GM21786 (cell line): Measurements from ENCODE around the gene BTD.

Experiments
- ATAC-seq: cut with Tn5 transposase; IDR thresholded peaks from one replicate; pipeline ENCODE4 v1.9.1; 2021; ENCODE audit not compliant: unreplicated experiment

BTD gene

GRCh38 chr3:15601399-15602145, at the start of gene BTD, which contains the start of gene HACL1:
Gene BTD (plus strand): TSS chr3:15601745. CDS start chr3:15635440, 33,695 bp downstream.
Gene HACL1 (minus strand): TSS chr3:15601569. CDS start chr3:15601463, 106 bp downstream.
- ATAC-seq = peak; percentile 94

GRCh38 chr3:15551902-15552301, 49.6 kb upstream of the BTD start:
- ATAC-seq = no peak

GRCh38 chr3:15553749-15554148, 47.8 kb upstream of the BTD start:
- no peak for ATAC-seq

- peak; percentile 89 for ATAC-seq
These were observed 45.0 kb upstream of the BTD start for GRCh38 chr3:15556512-15556911.

GRCh38 chr3:15557511-15557946, 44.0 kb upstream of the BTD start:
- ATAC-seq = peak; percentile 55

- ATAC-seq = no peak
These were observed 43.0 kb upstream of the BTD start for GRCh38 chr3:15558581-15558980.

- no peak for ATAC-seq
These were observed 39.0 kb upstream of the BTD start for GRCh38 chr3:15562560-15562959.

- no peak for ATAC-seq
These were observed 38.4 kb upstream of the BTD start for GRCh38 chr3:15563190-15563589.

GRCh38 chr3:15572138-15572537, 29.4 kb upstream of the BTD start:
- ATAC-seq = no peak

- no peak for ATAC-seq
These were observed 26.1 kb upstream of the BTD start for GRCh38 chr3:15575446-15575845.

GRCh38 chr3:15576475-15576874, 25.1 kb upstream of the BTD start:
- ATAC-seq = no peak

GRCh38 chr3:15578289-15578867, 23.2 kb upstream of the BTD start:
- ATAC-seq = no peak

GRCh38 chr3:15579051-15579450, 22.5 kb upstream of the BTD start:
- ATAC-seq = no peak

GRCh38 chr3:15581471-15582394, 19.8 kb upstream of the BTD start:
- no peak for ATAC-seq

GRCh38 chr3:15585111-15585845, 16.3 kb upstream of the BTD start:
- ATAC-seq = no peak

- no peak for ATAC-seq
These were observed 10.3 kb upstream of the BTD start for GRCh38 chr3:15591242-15591641.

GRCh38 chr3:15591928-15592327, 9.6 kb upstream of the BTD start:
- no peak for ATAC-seq

GRCh38 chr3:15592968-15593367, 8.6 kb upstream of the BTD start:
- no peak for ATAC-seq

GRCh38 chr3:15595955-15596354, 5.6 kb upstream of the BTD start:
- no peak for ATAC-seq

GRCh38 chr3:15601046-15601398, 523 bp upstream of the BTD start:
- ATAC-seq = peak; percentile 9

GRCh38 chr3:15602146-15602536, 596 bp downstream of the BTD start:
- ATAC-seq = peak; percentile 3
